Measurements from ENCODE around the gene RNGTT.
"Not testable (repeated sequence)": the region's sequence is repeated elsewhere in the genome, so short reads cannot be mapped to it uniquely, and the experiment has no call there.

Gene RNGTT

GRCh38 chr6:88910922-88911778 lies 52.3 kb downstream of the RNGTT start:
- DNase-seq (ENCODE audit: low spot score) = no peak

- DNase-seq (ENCODE audit: low spot score) = no peak
These were observed 54.5 kb downstream of the RNGTT start for GRCh38 chr6:88908598-88909548.

- DNase-seq (ENCODE audit: low spot score) = not testable (repeated sequence)
These were observed 56.3 kb downstream of the RNGTT start for GRCh38 chr6:88907148-88907547.

GRCh38 chr6:88899569-88900316 lies 63.7 kb downstream of the RNGTT start:
- DNase-seq (ENCODE audit: low spot score) = no peak

- no peak for DNase-seq (ENCODE audit: low spot score)
These were observed 67.5 kb downstream of the RNGTT start for GRCh38 chr6:88895911-88896310.

DNA sequence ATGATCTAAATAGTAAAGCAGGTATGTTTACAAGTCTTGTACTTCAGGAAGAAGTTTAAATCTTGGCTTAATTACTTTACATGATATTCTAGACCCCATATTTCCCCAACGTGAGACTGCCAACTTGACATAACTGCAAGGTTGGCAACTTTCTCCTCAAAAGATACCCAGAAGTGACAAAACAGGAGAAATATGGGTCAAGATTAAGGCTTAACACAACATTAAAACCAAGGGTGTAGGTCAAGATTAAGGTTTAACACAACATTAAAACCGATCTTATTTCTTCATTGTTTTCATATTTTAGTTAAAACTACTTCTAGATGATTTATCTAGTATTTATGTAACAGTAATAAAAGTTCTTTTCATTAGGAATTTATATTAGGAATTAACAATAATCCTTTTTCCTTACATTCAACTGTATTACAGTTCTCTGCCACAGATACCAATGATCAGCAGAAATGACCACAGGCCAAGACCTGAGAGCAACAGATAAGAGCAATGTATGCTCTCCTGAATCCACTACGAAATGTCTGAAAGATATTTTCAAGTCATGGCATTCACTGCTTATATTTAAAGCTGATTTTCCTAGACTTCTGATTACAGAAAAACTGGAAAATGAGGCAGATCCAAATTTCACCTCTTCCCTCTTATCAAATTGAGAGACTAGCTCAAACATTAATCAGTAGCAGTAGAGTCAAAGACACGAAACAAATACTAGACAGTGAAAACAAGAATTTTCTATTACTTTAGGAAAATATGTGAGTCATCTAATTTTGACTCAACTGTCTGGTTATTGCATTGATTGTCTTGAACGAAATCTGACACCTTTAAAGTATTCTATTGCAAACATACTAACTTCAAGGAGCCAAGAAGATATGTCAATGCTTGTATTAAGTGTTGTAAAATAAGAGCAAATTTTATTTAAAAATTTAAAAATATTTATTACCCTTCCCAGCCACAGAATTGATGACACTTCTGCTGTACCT lies 72.3 kb downstream of the RNGTT start:
- no peak for DNase-seq (ENCODE audit: low spot score)

DNA sequence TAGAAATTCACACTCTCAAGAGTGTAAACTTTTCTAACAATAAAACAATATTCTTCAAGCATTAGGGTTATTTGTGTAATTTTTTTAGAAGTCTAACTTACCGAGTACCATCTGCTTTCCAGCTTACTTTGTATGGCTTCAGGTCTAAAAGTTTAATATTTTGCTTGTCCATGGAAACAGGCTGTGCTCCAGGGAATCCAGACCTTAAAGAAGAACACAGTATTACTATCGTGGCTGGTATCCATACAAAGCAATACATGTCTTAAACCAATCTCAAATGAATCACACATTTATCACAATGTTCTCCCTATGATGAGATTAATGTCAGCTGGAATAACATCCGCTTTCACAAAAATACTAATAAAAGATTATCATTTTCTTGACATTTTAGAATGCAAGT lies 73.0 kb downstream of the RNGTT start:
- no peak for DNase-seq (ENCODE audit: low spot score)

DNA sequence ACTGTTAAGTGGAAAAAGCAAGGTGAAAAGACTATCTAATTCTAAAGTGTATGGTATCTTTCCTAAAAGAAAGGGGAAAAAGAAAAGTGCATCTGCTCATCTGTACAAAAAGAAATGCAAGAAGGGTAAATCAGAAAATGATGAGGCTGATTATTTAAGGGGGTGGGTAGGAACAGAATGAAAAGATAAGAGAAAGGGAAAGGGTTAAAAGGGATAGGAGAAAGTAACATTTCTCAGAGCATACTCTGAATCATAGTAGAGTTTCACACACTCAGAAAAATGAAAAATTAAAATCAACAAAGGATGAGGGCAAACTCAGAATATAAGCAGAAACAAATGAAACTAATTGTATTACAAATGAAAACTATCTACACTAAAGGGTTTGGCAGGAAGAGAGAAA lies 79.1 kb downstream of the RNGTT start:
- DNase-seq (ENCODE audit: low spot score) = no peak

DNA sequence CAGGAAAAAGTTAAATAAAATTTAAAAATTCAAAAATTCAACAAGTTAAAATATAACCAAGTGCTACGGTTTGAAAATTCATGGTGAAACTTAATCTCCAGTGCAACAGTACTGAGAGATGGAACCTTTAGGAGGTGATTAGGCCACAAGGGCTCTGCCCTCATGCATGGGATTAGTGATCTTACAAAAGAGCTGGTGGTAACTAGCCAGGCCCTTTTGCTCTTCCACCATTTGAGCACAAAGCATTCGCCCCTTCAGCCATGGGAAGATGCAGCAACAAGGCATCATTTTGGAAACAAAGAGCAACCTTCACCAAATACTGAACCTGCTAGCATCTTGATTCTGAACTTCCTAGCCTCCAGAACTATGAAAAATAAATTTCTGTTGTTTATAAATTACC lies 80.9 kb downstream of the RNGTT start:
- no peak for DNase-seq (ENCODE audit: low spot score)

GRCh38 chr6:88881451-88881850 lies 82.0 kb downstream of the RNGTT start:
- no peak for DNase-seq (ENCODE audit: low spot score)

DNA sequence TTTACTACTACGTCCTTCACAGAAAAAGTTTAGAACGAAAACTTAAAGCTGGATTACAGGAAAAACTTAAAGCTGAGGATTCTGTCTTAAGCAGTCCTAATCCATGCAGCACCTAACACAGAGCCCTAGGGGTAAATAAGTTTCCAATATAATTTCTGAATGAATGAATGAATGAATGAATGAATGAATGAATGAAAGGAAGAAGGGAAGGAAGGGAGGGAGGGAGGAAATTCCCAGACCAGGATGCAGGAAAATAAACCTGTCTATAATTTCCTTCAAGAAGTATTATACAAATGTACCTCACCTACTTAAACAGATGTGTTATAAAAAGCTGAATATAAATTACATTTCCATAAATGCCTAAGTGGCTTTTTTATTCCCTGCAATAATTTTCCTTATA lies 83.4 kb downstream of the RNGTT start:
- no peak for DNase-seq (ENCODE audit: low spot score)

DNA sequence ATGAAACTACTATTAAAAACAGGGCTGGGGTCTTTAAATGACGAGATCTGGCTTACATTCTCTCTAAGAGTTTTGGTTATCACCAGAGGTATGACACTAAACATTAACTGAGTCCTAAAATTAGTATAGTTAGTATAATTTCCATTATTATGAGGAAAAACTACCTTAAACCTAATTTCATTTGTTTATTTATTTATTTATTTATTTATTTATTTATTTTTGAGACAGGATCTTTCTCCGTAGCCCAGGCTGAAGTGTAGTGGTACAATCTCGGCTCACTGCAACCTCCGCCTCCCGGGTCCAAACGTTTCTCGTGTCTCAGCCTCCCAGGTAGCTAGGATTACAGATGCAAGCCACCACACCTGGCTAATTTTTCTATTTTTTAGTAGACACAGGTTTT lies 85.5 kb downstream of the RNGTT start:
- no peak for DNase-seq (ENCODE audit: low spot score)

DNA sequence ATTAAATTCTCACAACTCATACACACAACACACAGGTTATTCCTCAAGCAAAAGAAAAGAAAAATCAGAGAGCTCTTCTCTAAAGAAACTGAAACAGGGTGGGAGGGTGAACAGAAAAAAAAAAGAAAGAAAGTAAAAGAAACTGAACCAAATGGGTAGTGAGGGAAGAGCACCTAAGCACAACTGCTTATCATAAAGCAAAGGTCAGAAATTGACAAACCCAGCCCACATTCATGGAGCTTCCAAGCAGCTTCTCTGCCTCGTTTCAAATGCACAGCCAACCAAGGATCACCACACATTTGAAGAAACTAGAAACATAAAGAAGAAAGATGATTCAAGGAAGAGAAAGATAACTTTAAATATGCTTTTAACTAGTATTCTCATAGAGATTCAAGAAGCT lies 90.5 kb downstream of the RNGTT start:
- no peak for DNase-seq (ENCODE audit: low spot score)

DNA sequence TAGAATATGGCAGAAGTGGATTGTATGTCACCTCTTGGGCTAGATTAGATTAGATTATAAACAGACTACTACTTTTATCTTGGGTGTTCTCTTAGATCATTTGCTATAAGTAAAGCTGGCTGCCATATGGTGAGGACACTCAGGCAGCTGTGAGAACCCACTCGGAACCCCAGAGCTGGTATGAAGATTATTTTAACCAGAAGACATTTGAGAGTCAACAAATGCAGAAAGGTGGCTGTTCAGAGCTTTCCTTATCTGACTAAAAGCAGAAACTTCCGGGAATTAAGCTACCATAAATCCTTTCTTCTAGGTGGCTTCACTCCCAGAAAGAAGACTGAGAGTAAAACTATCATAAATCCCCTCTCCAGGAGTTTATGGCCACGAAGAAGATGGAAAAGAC lies 91.9 kb downstream of the RNGTT start:
- no peak for DNase-seq (ENCODE audit: low spot score)

DNA sequence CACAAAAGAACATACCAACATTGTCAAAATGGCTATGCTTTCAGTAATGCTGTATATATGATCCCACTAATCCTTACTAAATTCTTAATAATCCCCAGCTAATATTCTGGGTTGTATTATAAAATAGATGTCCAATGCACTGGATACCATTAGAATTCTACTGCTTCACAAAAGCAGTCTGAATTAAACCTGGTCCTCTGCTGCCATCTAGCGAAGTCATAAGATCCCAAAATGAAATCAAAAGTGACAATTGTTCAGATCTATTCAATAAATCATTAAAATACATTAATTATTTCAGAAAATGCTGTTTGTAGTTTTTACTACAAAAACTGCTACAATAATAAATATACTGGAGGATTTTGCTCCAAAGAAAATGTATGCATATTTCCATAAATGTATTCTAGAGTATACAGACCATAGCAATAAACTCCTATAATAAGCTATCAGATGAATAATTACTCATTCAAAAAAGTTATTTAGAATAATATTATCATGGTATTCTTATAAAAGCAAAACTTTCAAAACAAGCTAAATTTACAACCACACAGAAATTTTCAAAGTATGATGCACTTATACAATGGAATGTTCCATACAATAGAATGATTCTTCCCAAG lies 92.6 kb downstream of the RNGTT start:
- no peak for DNase-seq (ENCODE audit: low spot score)

DNA sequence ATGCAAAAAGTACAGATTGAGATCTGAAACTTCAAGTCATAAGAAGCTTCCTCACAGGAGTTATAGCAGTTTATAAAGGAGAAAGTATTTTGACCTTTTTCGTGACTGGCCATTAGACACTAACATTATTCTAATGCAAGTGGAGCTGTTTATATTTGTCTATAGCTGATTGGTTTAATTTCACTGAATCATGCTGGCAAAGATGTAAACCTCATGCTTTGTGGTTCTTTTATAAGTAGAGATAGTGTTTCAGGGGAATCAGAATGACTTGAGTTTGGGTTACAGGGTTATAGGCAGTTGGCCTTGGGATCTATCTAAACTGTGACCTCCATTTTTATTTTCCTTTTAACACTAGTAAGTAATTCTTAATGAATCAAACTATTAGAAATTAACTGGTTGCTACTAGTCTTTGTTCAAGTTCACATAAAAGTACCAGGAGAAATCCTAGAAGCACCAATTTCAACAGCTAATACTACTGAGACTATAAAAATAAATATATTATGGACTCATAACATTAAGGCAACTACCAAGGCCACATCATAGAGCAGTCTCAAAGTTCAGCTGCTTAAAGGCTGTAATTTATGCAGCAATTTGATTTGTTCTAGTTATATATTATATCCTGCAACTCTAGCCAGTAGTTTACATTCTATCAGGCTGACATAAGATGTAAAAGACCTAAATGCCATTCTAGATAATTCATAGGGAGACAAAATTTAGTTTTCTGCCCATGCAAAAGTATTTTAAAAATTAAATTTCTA lies 94.0 kb downstream of the RNGTT start:
- no peak for DNase-seq (ENCODE audit: low spot score)

DNA sequence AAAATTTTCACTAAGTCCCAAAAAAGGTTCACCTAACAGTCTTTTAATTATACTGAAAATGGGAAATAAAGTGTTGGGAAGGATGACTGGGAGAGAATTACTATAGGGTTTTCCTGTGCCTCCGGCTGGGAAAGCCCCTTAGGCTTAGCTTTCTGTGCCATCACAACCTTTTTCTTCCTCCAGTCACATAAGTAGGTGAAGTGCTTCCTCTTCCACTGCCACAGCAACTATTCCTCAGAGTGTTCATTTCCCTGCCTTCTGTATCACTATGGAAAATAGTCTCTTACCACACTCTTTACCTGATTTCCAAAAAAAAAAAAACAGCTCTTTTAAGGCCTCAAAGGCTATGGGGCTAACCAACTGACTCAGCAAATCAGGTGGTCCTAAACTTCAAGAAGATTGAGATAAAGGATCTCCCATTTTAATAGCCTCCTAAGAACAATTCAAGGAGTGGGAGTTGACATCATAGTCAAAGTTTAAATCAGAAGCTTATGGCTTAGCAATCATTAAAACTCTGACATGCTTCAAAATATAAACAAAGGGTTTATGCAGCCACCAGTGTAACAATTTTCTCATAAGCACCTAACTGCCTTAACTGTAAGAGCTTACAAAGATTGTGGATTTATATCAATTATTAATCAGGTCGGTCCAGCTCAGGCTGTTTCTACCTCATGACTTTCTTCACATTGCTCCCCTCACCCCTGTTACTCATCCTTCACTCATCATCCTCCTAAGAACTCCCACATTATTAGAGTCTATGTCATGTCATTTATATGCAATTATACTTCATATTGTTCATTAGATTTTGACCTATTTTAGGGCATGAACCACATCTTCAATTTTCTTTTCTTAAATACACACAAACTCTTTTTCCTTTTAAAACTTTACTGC lies 95.3 kb downstream of the RNGTT start:
- DNase-seq (ENCODE audit: low spot score) = no peak

DNA sequence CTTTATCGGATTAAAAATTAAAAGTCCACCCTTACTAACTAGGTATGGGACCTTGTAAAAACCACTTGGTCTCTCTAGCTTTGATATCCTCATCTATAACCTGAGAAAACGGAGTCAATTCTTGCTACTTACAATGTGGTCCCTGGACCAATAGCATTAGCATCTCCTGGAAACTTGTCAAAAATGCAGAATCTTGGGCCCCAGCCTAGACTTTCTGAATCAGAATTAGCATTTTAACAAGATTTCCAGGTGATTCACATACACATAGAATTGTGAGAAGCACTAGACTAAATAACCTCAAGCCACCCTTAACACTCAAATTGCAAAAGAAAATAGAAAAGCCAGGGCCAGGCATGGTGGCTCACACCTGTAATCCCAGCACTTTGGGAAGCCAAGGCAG lies 96.6 kb downstream of the RNGTT start:
- DNase-seq (ENCODE audit: low spot score) = no peak

DNA sequence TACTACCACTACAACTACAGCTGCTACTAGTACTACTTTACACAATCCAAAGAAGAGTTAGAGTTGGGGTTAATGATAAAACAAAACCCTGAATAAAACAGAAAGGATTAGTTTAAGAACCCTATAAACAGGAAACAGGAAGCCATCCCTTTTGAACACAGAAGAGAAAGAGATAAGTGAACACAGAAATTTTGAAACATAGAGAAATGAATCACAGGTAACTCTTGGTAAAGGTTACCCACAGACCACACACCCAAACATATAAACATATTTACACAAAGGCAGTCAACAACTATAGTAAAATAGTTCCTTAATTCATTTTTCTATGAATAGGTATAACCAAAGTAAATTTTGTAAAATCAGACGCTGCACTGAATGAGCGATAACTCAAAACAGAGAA lies 98.1 kb downstream of the RNGTT start:
- DNase-seq (ENCODE audit: low spot score) = no peak
